HUES6 (cell line): ENCODE measurements around the gene VTI1A.
"Not testable (repeated sequence)": the region's sequence is repeated elsewhere in the genome, so short reads cannot be mapped to it uniquely, and the experiment has no call there.

Experiments
- H3K27ac ChIP-seq: 2 replicates; pipeline ENCODE4 v1.7.0; 2013; ENCODE audit warnings: low read depth, mild to moderate bottlenecking, low read length, inconsistent platforms
- H3K27me3 ChIP-seq: 2 replicates; pipeline ENCODE4 v1.6.1; 2013; ENCODE audit warnings: low read length; ENCODE audit not compliant: control insufficient read depth, insufficient read depth
- H3K36me3 ChIP-seq: 2 replicates; pipeline ENCODE4 v1.6.1; 2013; ENCODE audit warnings: low read length; ENCODE audit not compliant: control insufficient read depth, insufficient read depth
- H3K4me1 ChIP-seq: 2 replicates; pipeline ENCODE4 v1.6.1; 2013; ENCODE audit warnings: low read length; ENCODE audit not compliant: control insufficient read depth, insufficient read depth
- H3K4me3 ChIP-seq: 2 replicates; pipeline ENCODE4 v1.5.1; 2013; ENCODE audit warnings: low read depth, low read length
- H3K9ac ChIP-seq: one replicate; pipeline ENCODE4 v1.6.1; 2013; ENCODE audit warnings: mild to moderate bottlenecking, low read length
- H3K9me3 ChIP-seq: 2 replicates; pipeline ENCODE4 v1.6.1; 2013; ENCODE audit warnings: low read depth, low read length; ENCODE audit not compliant: control insufficient read depth, insufficient read depth

The VTI1A gene

DNA sequence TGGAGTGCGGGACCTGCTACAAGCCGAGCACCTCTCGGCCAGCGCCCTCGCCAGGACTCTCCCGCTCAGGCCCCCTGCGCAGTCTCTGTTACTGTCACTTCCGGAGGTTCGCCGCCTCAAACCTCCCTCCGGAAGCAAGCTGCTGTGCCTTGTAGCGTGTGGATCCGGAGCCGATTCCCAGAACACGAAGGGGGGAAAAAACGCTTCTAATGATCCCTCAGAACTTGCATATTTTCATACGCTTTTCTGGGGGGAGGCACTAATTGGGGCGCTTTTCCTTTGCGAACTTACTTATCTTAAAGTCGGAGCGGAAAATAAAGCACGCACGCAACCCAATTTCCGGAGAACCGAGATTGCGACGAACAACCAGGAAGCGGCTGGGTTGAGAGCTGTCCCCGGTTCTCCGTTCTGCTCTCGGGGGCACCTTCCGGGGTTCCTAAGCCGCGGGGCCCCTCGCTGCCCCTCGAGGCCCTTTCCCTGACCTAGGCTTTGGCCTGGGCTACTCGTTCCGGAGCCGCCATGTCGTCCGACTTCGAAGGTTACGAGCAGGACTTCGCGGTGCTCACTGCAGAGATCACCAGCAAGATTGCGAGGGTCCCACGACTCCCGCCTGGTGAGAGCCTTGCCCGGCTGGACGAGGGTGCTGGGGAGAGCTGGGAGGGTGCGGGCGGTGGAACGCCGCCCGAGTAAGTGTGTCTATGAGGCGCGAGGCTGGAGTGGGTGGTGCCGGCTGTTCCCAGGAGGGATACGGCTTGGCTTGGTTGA is at the start of gene VTI1A, which contains the start of gene ZDHHC6:
VTI1A (plus strand) TSS at position 361 of the 765 bp plus-strand sequence; CDS start at position 520, 159 bp downstream.
ZDHHC6 (minus strand) TSS at position 60 of the 765 bp plus-strand sequence. CDS start 1,478 bp downstream, outside the sequence.
- Histone ChIP-seq H3K27ac (peak within 1 kb of the TSS; percentile 98), H3K36me3 (peaks cover 35% of the 10 kb centered on the region), H3K9ac (peak within 1 kb of the TSS; percentile 95), H3K9me3 (no peaks in the 10 kb centered on the region), H3K4me1 (0 out of 2 replicates have a peak, but pooled peaks cover 3% of the 10 kb centered on the region), H3K27me3 (no peaks in the 10 kb centered on the region), H3K4me3 (peak within 1 kb of the TSS; percentile 96)

DNA sequence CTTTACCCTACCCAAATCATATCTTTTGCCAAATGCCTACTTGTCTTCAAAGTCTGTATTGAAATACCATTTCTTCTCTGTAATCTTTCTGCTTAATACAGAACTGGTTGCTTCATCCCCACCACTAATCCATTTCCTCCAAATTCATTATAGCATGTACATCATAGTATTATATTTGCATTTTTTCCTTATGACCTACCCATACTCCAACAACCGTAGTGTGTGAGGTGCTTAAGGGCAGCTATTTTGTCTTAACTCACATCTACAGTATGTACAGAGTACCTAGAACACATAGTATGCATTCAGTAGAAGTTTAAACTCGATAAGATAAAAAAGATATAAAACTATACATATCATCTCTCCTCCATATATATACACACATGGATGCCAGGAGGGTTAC is 49.4 kb upstream of the VTI1A start:
- H3K9me3 ChIP-seq = no peaks in the 10 kb centered on the region
- no peaks in the 10 kb centered on the region for H3K36me3 ChIP-seq
- no peaks in the 10 kb centered on the region for H3K4me1 ChIP-seq
- H3K27me3 ChIP-seq = no peaks in the 10 kb centered on the region
- no peak overlapping the region for H3K27ac ChIP-seq
- H3K4me3 ChIP-seq = no peak overlapping the region
- no peak overlapping the region for H3K9ac ChIP-seq

DNA sequence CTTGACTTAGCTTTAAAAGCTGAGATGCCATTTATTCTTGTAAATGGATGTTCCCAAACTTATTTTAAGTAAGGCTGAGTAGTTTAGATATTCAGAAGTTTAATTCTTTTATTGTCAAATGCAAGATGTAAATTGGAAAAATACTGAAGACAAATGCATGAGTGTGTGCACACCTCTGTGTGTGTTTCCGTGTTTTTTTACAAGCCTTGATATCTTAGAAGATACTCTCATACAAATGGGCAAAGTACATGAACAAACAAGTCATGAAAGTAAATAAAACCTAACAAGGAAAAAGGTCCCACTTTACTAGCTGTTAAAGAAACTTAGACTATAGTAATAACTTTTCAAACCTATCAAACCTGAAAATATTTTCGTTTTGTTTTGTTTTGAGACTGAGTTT is 44.1 kb upstream of the VTI1A start:
- H3K27ac ChIP-seq = no peak overlapping the region

DNA sequence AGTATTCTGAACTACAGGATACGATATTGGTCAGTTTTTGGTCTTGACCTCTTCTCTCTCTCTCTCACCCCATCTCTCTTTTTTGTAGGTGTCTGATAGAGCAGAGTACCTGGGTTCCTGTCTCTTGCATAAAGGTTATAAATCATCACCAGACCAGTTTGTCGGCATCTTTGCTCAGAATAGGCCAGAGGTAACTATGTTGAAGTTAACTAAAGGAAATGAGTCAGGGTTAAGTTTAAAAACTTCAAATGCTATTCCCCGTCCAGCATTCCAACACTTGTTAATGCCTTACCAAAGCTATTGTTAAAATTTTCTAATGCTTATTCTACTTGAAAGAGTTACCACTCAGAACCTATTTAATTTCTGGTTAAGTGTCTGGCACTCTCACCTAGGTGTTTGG is 42.4 kb upstream of the VTI1A start:
- no peaks in the 10 kb centered on the region for H3K9me3 ChIP-seq
- no peak overlapping the region for H3K27ac ChIP-seq
- no peaks in the 10 kb centered on the region for H3K36me3 ChIP-seq
- H3K9ac ChIP-seq = no peak overlapping the region
- no peaks in the 10 kb centered on the region for H3K27me3 ChIP-seq
- no peak overlapping the region for H3K4me3 ChIP-seq
- no peaks in the 10 kb centered on the region for H3K4me1 ChIP-seq

More for the DNA sequence above, 44.1 kb upstream of the VTI1A start:
- H3K4me3 ChIP-seq = no peak overlapping the region
- H3K4me1 ChIP-seq = no peaks in the 10 kb centered on the region
- H3K36me3 ChIP-seq = no peaks in the 10 kb centered on the region
- H3K9ac ChIP-seq = no peak overlapping the region
- H3K27me3 ChIP-seq = no peaks in the 10 kb centered on the region
- no peaks in the 10 kb centered on the region for H3K9me3 ChIP-seq

DNA sequence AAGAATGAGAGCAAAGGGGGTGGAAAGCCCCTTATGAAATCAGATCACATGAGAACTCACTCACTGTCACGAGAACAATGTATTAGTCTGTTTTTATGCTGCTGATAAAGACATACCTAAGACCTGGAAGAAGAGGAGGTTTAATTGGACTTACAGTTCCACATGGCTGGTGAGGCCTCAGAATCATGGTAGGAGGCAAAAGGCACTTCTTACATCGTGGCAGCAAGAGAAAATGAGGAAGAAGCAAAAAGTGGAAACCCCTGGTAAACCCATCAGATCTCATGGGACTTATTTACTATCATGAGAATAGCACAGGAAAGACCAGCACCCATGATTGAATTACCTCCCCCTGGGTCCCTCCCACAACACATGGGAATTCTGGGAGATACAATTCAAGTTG is 40.2 kb upstream of the VTI1A start:
- H3K9me3 ChIP-seq, H3K9ac ChIP-seq, H3K27me3 ChIP-seq, H3K4me1 ChIP-seq, H3K27ac ChIP-seq, H3K36me3 ChIP-seq, H3K4me3 ChIP-seq: not testable (repeated sequence)

DNA sequence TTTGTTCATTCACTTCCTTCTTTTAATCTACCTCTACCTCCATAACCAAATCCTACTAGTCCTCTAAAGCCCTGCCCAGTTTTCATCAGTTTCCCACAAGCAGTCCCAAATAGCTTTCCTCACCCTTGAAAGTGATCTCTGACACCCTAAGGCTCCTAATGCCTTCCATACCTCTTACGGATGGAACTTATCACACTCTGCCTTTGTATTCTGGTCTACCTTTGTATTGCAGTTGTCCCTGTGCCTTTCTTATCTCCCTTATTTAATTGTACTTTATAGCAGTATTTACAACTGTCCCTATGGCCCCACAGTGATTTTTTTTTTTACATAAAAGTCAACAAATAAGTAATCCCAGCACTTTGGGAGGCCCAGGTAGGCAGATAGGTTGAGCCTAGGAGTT is 39.3 kb upstream of the VTI1A start:
- H3K36me3 ChIP-seq = no peaks in the 10 kb centered on the region
- H3K27ac ChIP-seq = no peak overlapping the region
- H3K4me1 ChIP-seq = no peaks in the 10 kb centered on the region
- no peaks in the 10 kb centered on the region for H3K27me3 ChIP-seq
- no peak overlapping the region for H3K4me3 ChIP-seq
- no peak overlapping the region for H3K9ac ChIP-seq
- H3K9me3 ChIP-seq = no peaks in the 10 kb centered on the region

DNA sequence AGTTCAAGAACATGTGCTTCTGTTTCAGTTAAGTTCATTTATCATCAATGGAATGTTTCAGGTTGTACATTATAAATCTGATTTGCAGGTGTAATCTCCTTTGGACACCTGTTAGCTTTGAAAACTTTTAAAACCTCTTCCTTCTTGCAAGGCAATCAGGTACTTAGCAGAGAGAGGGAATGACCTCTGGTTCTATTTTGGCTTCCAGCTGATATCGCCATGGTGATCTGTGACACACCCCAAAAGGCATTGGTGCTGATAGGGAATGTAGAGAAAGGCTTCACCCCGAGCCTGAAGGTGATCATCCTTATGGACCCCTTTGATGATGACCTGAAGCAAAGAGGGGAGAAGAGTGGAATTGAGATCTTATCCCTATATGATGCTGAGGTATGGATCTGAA is 37.7 kb upstream of the VTI1A start:
- Histone ChIP-seq H3K27ac (no peak overlapping the region), H3K27me3 (no peaks in the 10 kb centered on the region), H3K9ac (no peak overlapping the region), H3K4me3 (no peak overlapping the region), H3K36me3 (no peaks in the 10 kb centered on the region), H3K9me3 (no peaks in the 10 kb centered on the region), H3K4me1 (no peaks in the 10 kb centered on the region)

DNA sequence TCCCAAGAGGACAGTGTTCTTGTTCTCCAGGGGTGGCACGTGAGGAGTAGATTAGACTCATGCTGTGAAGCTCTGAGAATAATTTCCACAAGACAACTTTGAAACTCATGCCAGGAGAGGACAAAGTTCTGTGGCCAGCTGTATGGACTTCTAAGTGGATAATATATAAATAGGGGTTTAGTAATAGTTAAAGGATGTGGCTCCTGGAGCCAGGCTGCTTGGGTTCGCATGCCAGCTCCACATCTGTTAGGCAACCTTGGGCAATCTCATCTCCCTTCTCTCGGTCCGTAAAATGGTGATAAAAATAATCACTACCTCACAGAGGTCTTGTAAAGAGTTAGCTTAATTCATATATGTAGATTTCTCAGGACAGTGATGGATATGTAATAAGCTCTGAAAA is 37.3 kb upstream of the VTI1A start:
- H3K9ac ChIP-seq = no peak overlapping the region
- no peak overlapping the region for H3K27ac ChIP-seq
- H3K4me3 ChIP-seq = no peak overlapping the region
- no peaks in the 10 kb centered on the region for H3K27me3 ChIP-seq
- no peaks in the 10 kb centered on the region for H3K4me1 ChIP-seq
- no peaks in the 10 kb centered on the region for H3K9me3 ChIP-seq
- no peaks in the 10 kb centered on the region for H3K36me3 ChIP-seq

DNA sequence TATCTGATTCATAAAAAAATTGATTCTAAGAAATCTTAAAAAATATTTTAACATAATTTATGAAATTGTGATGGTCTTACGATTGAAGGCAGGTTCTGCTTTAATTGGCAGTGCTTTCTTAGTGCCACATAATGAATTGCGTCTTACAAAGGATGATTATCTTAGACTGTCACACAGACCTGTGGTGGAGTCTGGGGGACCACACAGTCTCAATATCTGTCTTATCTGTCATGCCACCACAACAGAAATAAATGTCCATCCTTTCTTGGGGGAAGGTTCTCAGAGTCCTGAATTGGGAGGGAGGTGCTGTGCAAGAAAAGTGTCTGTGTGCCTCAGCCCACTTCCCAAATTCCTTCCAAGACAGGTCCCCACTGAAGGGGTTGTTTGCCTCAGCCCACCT is 34.3 kb upstream of the VTI1A start:
- no peaks in the 10 kb centered on the region for H3K9me3 ChIP-seq
- H3K27me3 ChIP-seq = no peaks in the 10 kb centered on the region
- H3K36me3 ChIP-seq = no peaks in the 10 kb centered on the region
- no peak overlapping the region for H3K27ac ChIP-seq
- H3K4me1 ChIP-seq = no peaks in the 10 kb centered on the region
- H3K9ac ChIP-seq = no peak overlapping the region
- no peak overlapping the region for H3K4me3 ChIP-seq

DNA sequence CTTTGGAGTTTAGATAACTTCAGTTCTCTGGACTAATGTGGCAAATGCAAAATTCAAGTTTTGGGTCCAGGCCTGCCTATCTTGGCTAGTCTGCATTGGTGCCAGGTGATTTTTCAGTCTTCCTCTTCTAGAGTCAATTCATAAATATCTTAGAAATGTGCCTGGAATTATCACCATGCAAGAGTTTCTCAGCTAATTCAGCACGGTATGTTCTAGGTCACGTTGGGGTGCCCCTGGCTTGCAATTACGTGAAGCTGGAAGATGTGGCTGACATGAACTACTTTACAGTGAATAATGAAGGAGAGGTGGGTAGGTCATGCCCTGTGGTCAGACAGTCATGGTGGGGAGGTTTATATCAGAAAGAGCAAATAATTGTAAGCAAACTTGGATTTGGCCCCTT is 25.3 kb upstream of the VTI1A start:
- H3K4me3 ChIP-seq = no peak overlapping the region
- no peaks in the 10 kb centered on the region for H3K9me3 ChIP-seq
- no peak overlapping the region for H3K9ac ChIP-seq
- H3K36me3 ChIP-seq = no peaks in the 10 kb centered on the region
- H3K4me1 ChIP-seq = no peaks in the 10 kb centered on the region
- no peaks in the 10 kb centered on the region for H3K27me3 ChIP-seq
- H3K27ac ChIP-seq = no peak overlapping the region

DNA sequence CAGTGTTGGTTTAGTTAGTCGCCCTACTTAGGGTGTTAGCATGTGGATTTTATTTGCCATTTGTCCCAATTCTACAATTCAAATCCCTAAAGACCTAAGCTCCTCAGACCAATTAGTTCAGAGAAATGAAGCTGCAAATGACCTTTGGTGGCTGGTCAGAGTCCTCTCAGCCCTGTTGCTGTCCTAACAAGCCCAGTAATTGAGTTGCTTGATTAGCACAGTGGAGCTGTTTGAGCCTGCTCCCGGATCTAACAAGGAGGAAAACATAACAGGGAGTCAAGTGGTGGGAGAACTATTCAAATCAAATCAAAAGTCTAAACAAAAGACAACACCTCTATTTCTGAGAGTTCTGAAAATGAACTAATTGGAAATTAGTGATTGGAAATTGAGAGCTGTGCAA is 22.4 kb upstream of the VTI1A start:
- no peak overlapping the region for H3K27ac ChIP-seq
- peaks cover 9% of the 10 kb centered on the region for H3K36me3 ChIP-seq

More for the DNA sequence above, 22.4 kb upstream of the VTI1A start:
- Histone ChIP-seq H3K9me3 (no peaks in the 10 kb centered on the region), H3K9ac (no peak overlapping the region), H3K27me3 (no peaks in the 10 kb centered on the region), H3K4me1 (no peaks in the 10 kb centered on the region), H3K4me3 (no peak overlapping the region)
